Myocyte (in vitro differentiated cells): Measurements from ENCODE around the gene ZDHHC8. TPM values are rescaled to one million over a fixed set of nuclear protein-coding genes. Genes with fewer than 3 reads are reported as not detected.
A peak's percentile ranks its signal among the peaks of the same experiment; 100 is the strongest.
"Not testable (repeated sequence)": the region's sequence is repeated elsewhere in the genome, so short reads cannot be mapped to it uniquely, and the experiment has no call there.

Experiments used
- DNase-seq: peaks from one replicate; pipeline ENCODE4 v3.0.0-alpha.2; 2012; ENCODE audit warnings: low read depth
- total RNA-seq: library from RNA; depleted of rRNA; stranded (reverse); fragments of >200 nt; gene quantifications from 2 replicates; pipeline ENCODE4 v1.2.3, GENCODE V29; 2014

ZDHHC8 gene
- total RNA-seq, 1 donor from 2014 or later: 15.6 TPM

- peak; percentile 67 for DNase-seq
These were observed 25.2 kb downstream of the ZDHHC8 start for GRCh38 chr22:20156611-20157429.

DNA sequence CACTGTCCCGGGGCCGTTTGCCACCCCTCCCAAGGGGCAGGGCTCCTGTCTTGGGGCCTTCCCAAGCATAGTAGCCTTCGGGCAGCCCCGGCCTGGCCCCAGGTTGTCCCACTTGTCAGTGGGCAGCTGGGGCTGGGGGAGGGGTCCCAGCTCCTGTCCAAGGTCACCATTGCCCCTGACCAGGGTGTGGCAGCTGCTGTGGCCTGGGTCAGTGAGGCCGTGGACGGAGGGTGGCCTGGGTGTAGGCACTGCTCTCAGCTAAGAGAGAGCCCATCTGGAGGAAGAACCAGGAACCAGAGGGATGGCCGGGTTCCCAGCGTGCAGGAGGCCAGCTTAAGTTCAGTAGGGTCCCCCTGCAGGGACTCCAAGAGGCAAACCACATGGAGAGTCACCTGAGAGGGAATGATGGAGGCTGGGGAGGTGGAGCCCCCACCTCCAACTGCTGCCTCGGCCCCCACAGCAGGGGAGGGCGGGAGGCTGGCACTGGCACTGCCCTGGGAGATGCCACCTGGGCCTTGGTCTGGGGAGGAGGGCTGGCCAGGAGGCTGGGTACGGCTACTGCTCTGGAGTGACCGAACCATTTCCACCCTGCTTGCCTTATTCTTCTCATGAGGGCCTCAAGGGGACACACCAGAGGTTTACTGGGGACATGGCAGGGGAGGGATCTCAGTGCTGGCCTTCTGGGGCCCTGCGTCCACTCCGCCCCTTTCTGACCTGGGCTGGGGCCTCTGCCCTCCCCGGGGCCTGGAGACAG is 26.0 kb downstream of the ZDHHC8 start:
- no peak for DNase-seq

GRCh38 chr22:20158391-20159036 is 26.9 kb downstream of the ZDHHC8 start:
- DNase-seq: no peak

GRCh38 chr22:20159076-20159475 is 27.5 kb downstream of the ZDHHC8 start:
- no peak for DNase-seq

GRCh38 chr22:20159531-20159930 is 27.9 kb downstream of the ZDHHC8 start:
- not testable (repeated sequence) for DNase-seq

DNA sequence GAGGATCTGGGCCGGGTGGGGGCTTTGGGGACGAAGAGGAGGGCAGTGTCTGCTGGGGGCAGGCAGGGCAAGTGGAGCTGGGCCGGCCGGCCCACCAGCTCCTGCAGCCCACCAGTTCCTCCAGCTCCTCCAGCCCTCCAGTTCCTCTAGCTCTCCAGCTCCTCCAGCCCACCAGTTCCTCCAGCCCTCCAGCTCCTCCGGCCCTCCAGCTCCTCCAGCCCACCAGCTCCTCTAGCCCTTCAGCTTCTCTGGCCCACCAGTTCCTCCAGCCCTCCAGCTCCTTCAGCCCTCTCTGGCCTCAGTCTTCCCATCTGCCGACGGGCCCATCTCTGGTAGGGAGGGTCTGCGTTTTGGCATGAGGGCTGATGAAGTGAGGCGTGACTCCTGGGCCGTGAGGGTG is 28.4 kb downstream of the ZDHHC8 start:
- no peak for DNase-seq

DNA sequence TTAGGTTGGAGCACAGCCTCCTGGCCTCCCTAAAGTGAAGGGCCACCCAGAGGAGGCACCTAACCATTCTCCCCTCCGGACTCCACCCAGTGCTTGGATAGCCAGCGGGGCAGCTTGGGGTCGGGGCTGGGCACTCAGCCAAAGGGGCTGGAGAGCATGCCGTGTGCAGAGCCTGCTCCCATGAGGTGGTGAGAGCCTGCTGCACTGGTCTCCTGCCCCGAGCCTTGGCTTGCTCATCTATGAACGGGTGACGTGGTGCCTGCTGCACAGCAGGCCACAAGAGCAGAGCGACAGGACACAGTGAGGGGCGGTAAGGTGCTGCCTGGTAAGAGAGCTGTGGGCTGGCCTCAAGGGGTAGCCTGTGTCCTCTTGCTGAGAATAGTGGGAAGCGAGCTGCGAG is 33.3 kb downstream of the ZDHHC8 start:
- no peak for DNase-seq

GRCh38 chr22:20165421-20165820 is 33.8 kb downstream of the ZDHHC8 start:
- DNase-seq: no peak

GRCh38 chr22:20165913-20166312 is 34.3 kb downstream of the ZDHHC8 start:
- DNase-seq: no peak

GRCh38 chr22:20166703-20167102 is 35.1 kb downstream of the ZDHHC8 start:
- no peak for DNase-seq

- DNase-seq: no peak
These were observed 36.2 kb downstream of the ZDHHC8 start for GRCh38 chr22:20167643-20168322.

DNA sequence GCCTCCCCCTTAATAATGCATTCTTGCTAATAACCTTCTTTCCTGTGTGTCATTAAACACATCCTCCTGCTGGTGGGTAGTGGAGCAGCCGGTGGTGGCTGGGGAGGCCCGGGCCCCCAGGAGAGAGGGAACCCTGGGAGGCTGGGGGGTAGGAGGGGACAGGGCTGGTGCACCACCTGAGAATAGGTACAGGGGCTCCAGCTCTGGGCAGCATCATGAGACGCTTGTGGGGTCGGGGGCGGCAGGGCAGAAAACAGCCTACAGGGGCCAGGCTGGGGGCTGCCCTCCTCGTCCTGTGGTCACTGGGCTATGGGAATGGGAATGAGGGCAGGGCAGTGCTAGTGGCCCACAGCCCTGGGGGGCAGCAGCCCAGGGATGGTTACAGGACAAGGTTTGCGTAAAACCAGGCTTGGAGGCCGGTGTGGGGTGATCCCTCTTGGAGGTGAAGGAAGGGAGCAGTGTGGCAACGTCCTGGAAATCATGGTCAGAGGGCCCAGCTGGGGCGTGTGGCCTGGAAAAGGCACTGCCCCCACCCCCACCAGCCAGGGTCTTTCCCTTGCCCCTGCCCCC is 37.7 kb downstream of the ZDHHC8 start:
- DNase-seq: no peak

DNA sequence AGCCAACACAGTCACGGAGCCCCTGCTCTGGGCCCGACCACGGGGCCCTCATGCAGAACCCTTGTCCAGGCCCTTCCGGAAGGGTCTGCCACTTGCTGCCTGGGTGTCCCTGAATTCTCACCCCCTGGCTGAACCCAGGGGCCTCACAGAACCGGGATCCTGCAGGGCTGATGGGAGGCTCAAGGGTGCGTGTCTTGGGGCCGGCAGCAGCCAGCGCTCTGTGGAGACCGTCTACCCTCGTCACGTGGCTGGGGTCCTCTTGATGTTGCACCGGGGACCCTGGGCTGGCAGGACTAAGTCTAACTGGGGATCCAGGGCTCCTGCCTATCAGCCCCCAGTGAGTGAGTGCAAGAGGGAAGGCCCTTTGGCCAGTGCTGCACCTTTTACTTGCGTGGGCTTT is 38.6 kb downstream of the ZDHHC8 start:
- no peak for DNase-seq

DNA sequence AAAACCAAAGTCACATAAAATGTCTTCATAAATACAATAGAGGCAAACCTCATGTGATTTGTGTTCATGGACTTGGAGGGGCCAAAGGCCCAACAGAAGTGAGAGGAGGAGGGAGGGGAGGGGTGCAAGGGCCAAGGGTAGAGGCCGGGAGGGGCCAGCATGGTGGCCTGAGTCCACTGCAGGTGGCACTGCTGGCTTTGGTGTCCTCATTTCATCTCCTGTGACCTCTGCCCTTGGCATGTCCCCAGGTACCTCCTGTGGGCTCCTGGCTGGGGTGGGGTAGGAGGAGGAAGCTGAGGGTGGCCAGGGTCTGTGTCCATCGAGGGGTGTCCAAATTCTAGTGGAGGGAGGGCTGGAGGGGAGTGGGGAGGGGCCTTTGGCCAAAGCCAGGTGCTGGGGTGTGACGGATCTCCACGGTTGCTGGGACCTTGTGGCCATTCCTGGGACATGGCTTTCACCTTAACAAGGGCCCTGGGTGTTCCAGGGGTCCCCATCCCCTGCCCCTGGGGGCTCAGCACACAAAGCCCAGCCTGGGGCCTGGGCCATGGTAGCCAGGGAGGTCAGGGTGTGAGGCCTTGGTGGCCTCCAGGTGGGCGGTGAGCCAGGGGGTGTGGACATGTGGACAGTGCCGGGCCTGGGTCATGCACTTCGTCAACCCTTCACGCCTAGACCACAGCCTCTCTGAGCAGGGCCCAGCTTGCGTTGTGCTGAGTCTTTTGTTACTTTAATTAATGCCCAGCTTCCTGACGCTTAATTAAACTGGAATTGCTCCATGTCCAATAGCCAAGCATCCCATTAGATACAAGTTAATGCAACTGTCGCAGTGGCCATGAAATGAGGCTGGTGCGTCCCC is 39.9 kb downstream of the ZDHHC8 start:
- DNase-seq: no peak

DNA sequence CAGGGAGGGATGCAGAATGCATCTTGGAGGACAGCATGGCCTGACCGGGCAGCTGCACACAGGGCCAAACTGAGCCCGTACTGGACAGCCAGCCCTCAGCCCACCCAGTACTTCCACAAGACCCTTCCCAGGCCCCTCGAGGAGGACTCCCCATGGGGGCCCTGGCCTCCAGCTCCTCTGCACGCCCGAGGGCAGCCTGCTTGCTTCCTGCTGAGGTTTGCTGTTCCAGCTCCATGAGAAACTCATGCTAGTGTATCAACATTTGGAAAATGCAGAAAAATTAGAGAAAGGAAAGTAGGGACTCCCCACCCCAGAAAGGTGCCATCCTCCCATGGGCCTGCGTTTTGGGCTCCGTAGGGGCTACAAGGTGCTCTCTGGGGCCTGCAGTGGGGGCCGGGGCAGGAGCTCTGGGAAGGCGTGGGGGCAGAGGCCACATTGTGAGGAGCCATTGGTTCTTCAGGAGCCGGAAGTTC is 40.6 kb downstream of the ZDHHC8 start:
- DNase-seq: no peak

GRCh38 chr22:20173246-20173645 is 41.6 kb downstream of the ZDHHC8 start:
- no peak for DNase-seq

DNA sequence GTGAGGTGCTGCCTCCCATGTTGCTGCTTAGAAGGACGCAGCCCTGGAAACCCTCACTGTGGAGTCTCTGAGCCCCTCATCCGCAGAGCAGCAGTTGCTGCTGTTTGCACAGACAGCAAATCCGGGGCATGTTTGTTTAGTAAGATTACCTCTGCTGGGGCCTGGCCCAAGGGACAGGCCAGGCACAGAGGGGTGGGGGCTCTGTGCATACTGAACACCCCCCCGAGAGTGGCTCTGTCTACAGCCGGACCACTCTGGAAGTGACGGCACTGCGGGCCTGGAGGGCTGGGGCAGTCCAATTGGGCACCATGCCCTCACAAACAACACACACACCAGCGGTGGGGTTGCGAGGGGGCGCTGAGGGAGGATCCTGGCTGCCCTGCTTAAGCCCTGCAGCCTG is 42.2 kb downstream of the ZDHHC8 start:
- no peak for DNase-seq

DNA sequence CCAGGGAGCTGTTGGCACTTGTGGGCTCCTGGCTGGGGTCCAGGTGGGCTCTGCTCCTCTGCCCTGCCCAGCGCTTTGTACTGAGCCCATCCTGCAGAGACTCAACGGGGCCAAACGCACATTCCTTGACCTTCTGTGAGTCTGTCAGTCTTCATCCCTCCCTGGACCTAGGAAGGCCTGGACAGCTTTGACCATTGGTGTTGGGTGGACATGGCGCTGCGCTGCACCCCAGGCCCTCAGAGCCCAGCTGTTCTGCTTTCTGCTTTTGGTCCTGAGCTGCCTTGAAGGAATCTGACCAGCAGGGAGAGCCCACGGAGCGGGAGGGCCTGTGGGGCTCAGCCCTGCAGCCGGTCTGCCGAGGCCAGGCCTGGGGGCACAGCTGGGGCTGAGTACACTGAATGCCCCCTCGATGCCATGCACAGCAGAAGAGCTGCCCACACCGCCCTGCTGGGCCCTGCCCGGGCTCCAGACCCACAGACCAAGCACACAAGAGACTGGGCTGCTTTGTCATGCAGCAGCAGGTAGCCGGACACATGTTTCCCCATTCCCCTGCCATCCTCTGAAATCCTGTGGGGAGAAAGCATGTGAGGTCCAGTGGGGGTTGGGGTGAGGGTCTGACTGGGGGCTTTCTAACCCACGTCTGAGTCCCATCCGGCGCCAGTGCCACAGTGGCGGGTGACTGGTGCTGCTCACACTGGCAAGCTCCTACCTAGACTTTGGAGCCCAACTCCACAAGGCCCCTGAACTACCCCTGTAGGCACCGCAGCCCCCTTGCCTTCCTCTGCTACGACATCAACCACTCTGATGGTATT is 43.4 kb downstream of the ZDHHC8 start:
- peak; percentile 41 for DNase-seq

DNA sequence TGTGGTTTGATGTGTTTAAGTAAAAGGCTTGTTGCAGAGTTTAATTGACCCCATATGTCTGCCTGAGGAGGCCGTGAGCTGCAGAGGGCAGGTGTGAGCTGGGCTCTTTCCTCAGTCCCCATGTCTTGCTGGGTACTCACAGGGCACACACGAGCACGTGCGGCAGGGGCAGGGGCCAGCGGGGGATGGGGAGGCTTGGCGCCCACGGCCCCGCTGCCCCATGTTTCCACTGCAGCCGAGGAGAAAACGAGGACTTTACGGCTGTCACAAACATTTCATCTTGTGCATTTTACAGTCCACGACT is 43.9 kb downstream of the ZDHHC8 start:
- no peak for DNase-seq
